Right atrium auricular region (tissue), 2 donors: ENCODE measurements around the gene DTX4. TPM values are rescaled to one million over a fixed set of nuclear protein-coding genes. Genes with fewer than 3 reads are reported as not detected.

Experiments used
- DNase-seq: peaks from one replicate; pipeline ENCODE4 v3.0.0-alpha.2; 2019; ENCODE audit warnings: low spot score
- H3K27ac ChIP-seq, 2 donors: fragments of 200-600 bp; sonication (generic); 1 replicate in 1 of 2; 2 replicates in 1 of 2; pipeline ENCODE4 v1.5.1; 2016 to 2019
- H3K27me3 ChIP-seq, 2 donors: fragments of 200-600 bp; sonication (generic); one replicate each; pipeline versions ENCODE4 v1.5.1 to v1.6.0; 2017 to 2019
- H3K36me3 ChIP-seq: fragments of 200-600 bp; sonication (generic); one replicate; pipeline ENCODE4 v1.5.1; 2016
- H3K4me1 ChIP-seq, 2 donors: fragments of 200-600 bp; sonication (generic); one replicate each; pipeline versions ENCODE4 v1.5.1 to v1.6.0; 2017 to 2019
- H3K4me3 ChIP-seq, 2 donors: fragments of 200-600 bp; sonication (generic); 1 replicate in 1 of 2; 2 replicates in 1 of 2; pipeline ENCODE4 v1.5.1; 2017 to 2019; ENCODE audit warnings: mild to moderate bottlenecking in 1 of 2, moderate library complexity in 1 of 2
- H3K9me3 ChIP-seq, 2 donors: fragments of 200-600 bp; sonication (generic); one replicate each; pipeline ENCODE4 v1.5.1; 2019
- CTCF ChIP-seq, 2 donors: fragments of 200-600 bp; sonication (generic); IDR thresholded peaks; one replicate each; pipeline ENCODE4 v1.5.1; 2019; ENCODE audit warnings: antibody characterized with exemption in 2 of 2
- total RNA-seq, 2 donors: library from RNA; depleted of rRNA; stranded (reverse); fragments of >200 nt; gene quantifications; one replicate each; pipeline ENCODE4 v1.1.0, GENCODE V29; 2016

Gene DTX4
- total RNA-seq, 2 donors from 2014 or later: 1.0 to 2.1 TPM

DNA sequence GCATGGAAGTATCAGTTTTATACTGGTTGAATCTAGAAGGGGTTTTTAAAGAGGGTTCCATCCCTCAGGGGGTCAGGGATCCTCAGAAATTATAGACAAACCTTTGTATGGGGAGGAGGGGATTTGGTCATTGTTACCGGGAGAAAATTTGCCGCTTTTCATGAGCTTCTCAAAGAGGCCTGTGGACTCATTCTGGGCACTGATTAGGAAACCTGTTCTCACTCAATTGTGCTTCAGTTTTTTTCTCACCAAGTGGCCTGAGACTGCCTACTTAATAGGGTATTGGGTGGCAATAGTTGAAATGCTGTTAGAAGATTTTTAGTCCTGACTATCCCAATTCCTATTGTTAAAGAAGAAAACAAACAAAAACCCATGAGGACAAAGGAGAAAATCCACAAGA is 26.8 kb downstream of the DTX4 start:
- Histone ChIP-seq H3K27ac (no peak overlapping the region), H3K9me3 (no peaks in the 10 kb centered on the region), H3K27me3 (no peaks in the 10 kb centered on the region), H3K36me3 (no peaks in the 10 kb centered on the region), H3K4me3 (no peak overlapping the region), H3K4me1 (peaks cover 0 to 12% of the 10 kb centered on the region in 2 donors)
- no peak for DNase-seq
- no peak for TF ChIP-seq CTCF (IDR thresholded peaks at IDR 0.05)

DNA sequence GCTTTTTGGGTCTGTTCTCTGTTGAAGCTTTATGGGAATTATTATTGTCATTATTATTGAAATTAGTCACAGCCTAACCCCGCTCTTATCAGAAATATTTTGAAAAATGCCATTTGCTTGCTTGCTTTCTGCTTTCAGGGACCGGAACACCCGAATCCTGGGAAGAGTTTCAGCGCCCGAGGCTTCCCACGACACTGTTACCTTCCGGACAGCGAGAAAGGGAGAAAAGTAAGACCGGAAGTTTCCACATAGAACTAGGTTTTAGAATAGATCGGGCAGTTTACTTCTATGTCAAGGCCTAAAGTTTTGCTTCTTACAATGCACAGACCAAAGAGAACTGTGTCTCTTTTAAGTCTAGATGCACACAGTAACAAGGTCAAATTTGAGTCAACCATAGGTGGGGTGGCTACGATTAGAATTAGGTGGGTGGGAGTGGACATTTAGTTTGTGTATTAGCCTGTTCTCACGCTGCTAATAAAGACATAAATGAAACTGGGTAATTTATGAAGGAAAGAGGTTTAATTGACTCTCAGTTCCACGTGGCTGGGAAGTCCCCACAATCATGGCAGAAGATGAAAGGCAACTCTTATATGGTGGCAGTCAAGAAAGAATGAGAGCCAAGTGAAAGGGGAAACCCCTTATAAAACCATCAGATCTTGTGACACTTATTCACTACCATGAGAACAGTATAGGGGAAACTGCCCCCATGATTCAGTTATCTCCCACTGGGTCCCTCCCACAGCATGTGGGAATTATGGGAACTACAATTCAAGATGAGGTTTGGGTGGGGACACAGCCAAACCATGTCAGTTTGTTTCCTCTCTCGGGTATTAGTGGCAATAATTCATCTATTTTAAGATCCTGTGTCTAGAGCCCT is 27.9 kb downstream of the DTX4 start:
- H3K27ac ChIP-seq: no peak overlapping the region
- H3K4me1 ChIP-seq: peaks cover 0 to 12% of the 10 kb centered on the region in 2 donors
- H3K36me3 ChIP-seq: peaks cover 1% of the 10 kb centered on the region
- no peak for DNase-seq
- no peak overlapping the region for H3K4me3 ChIP-seq
- no peaks in the 10 kb centered on the region for H3K9me3 ChIP-seq
- H3K27me3 ChIP-seq: no peaks in the 10 kb centered on the region
- no peak for TF ChIP-seq CTCF (IDR thresholded peaks at IDR 0.05)

- Histone ChIP-seq H3K27ac (no peak overlapping the region), H3K4me3 (no peak overlapping the region), H3K9me3 (no peaks in the 10 kb centered on the region), H3K4me1 (peaks cover 0 to 12% of the 10 kb centered on the region in 2 donors), H3K27me3 (no peaks in the 10 kb centered on the region), H3K36me3 (peaks cover 7% of the 10 kb centered on the region)
- DNase-seq: no peak
- TF ChIP-seq CTCF (IDR thresholded peaks at IDR 0.05): no peak
Observed at GRCh38 chr11:59200423-59200746, 28.5 kb downstream of the DTX4 start.

GRCh38 chr11:59201353-59201752 is 29.4 kb downstream of the DTX4 start:
- Histone ChIP-seq H3K27me3 (no peaks in the 10 kb centered on the region), H3K9me3 (no peaks in the 10 kb centered on the region), H3K27ac (no peak overlapping the region), H3K36me3 (peaks cover 7% of the 10 kb centered on the region), H3K4me3 (no peak overlapping the region), H3K4me1 (peaks cover 0 to 12% of the 10 kb centered on the region in 2 donors)
- no peak for TF ChIP-seq CTCF (IDR thresholded peaks at IDR 0.05)
- no peak for DNase-seq

GRCh38 chr11:59204746-59205145 is 32.8 kb downstream of the DTX4 start:
- Histone ChIP-seq H3K4me3 (no peak overlapping the region), H3K9me3 (no peaks in the 10 kb centered on the region), H3K27ac (no peak overlapping the region), H3K36me3 (peaks cover 7% of the 10 kb centered on the region), H3K4me1 (no peaks in the 10 kb centered on the region), H3K27me3 (no peaks in the 10 kb centered on the region)
- no peak for DNase-seq
- TF ChIP-seq CTCF (IDR thresholded peaks at IDR 0.05): no peak

DNA sequence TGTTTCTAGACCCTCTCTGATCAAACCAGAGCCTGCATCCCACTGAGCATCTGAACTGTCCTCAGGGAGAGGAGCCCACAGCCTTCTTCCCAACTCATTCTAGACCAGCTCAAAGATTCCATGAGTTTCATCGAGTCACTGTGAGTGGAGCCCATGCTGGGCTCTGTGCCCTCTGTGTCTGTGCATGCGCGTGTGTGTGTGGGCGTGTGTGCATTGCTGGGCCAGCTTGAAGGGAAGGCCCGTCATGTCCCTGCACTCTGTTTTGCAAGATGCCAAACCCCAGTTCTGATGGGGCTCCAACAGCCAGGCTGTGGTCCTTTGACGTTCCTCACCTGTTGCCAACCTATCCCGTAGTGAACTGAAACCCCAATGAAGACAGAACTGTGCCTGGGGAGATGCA is 33.7 kb downstream of the DTX4 start:
- Histone ChIP-seq H3K4me1 (no peaks in the 10 kb centered on the region), H3K27me3 (no peaks in the 10 kb centered on the region), H3K9me3 (no peaks in the 10 kb centered on the region), H3K27ac (no peak overlapping the region), H3K36me3 (peaks cover 7% of the 10 kb centered on the region), H3K4me3 (no peak overlapping the region)
- no peak for DNase-seq
- no peak for TF ChIP-seq CTCF (IDR thresholded peaks at IDR 0.05)
